ENCODE measurements around the gene KCND3. TPM values are rescaled to one million over a fixed set of nuclear protein-coding genes. Genes with fewer than 3 reads are reported as not detected.

Gene KCND3
- total and polyA plus RNA-seq, 2 of the 4 experiments (the other 2 are of a cell fraction): under 0.01 to 0.03 TPM

GRCh38 chr1:111734856-111735255 lies 254.6 kb downstream of the KCND3 start:
- dilution Hi-C loops (cut with HindIII; ENCODE audit: low sequenced_read_pairs, unreplicated experiment) (no loop called here), in situ Hi-C loops (cut with MboI; ENCODE audit: low sequenced_read_pairs) (no loop called here), intact Hi-C loops (cut with micrococcal nuclease) (no loop called here)
- no peak overlapping the region for H3K9ac ChIP-seq (ENCODE audit: low read depth, low read length)
- H3K4me2 ChIP-seq (ENCODE audit: low read depth, low read length): no peak overlapping the region
- no peak overlapping the region for H2AK9ac ChIP-seq (replicated peaks; ENCODE audit: low read depth, low read length, poor library complexity)
- peaks cover 5% of the 10 kb centered on the region; the same call in 1 of the 2 replicates for H4K20me1 ChIP-seq (ENCODE audit: insufficient read depth, low read length)
- peak overlapping the region; percentile 46; the same call in 1 of the 2 replicates for H2BK120ac ChIP-seq (ENCODE audit: low read depth, low read length)
- H2AFZ ChIP-seq (replicated peaks; ENCODE audit: low read length, poor library complexity): no peak overlapping the region
- no peaks in the 10 kb centered on the region for H3K27me3 ChIP-seq (ENCODE audit: control insufficient read depth, insufficient read depth, low read length)
- H2BK15ac ChIP-seq (ENCODE audit: low read depth, low read length): 0 out of 3 replicates have a peak overlapping the region, but pooled peaks have one; percentile 0
- no peak overlapping the region for H2BK5ac ChIP-seq (ENCODE audit: low read depth, low read length, poor library complexity, severe bottlenecking)
- peak overlapping the region; percentile 36; the same call in 1 of the 2 replicates for H3K14ac ChIP-seq (replicated peaks; ENCODE audit: low read depth, low read length)
- H4K8ac ChIP-seq (ENCODE audit: low read depth in 2 of 2, low read length in 2 of 2): no peak overlapping the region
- peaks cover 32% of the 10 kb centered on the region for H3K9me1 ChIP-seq (ENCODE audit: insufficient read depth, low read length)
- POLR2A ChIA-PET (ENCODE audit: unreplicated experiment): no interaction called here
- 90% methylated on average over 2 of the region's 3 CpGs; no CpG with 5 or more reads in 1 of the 2 experiments for WGBS, 2 experiments (ENCODE audit: extremely low coverage in 2 of 2, insufficient read length in 1 of 2)
- TF ChIP-seq RAD21 (IDR thresholded peaks at IDR 0.05; ENCODE audit: low read length) (no peak), SMC3 (IDR thresholded peaks at IDR 0.05; ENCODE audit: low read depth, low read length) (no peak), MAZ (IDR thresholded peaks at IDR 0.05; ENCODE audit: borderline replicate concordance, low read depth, low read length) (no peak), FOS (IDR thresholded peaks at IDR 0.05; ENCODE audit: low read depth, low read length) (no peak), MAFK (IDR thresholded peaks at IDR 0.05; ENCODE audit: low read depth, low read length) (no peak), POLR2A (IDR thresholded peaks at IDR 0.05; ENCODE audit: low read depth, low read length) (no peak), BHLHE40 (IDR thresholded peaks at IDR 0.05; ENCODE audit: low read depth, low read length) (no peak), CHD1 (IDR thresholded peaks at IDR 0.05; ENCODE audit: low read depth, low read length) (no peak), ELK1 (IDR thresholded peaks at IDR 0.05; ENCODE audit: borderline replicate concordance, low read depth, low read length) (no peak), MXI1 (IDR thresholded peaks at IDR 0.05; ENCODE audit: borderline replicate concordance, low read depth, low read length) (no peak), USF2 (IDR thresholded peaks at IDR 0.05; ENCODE audit: low read depth, low read length) (no peak), CEBPB (IDR thresholded peaks at IDR 0.05; ENCODE audit: low read depth, low read length) (no peak), CTCF (conservative IDR thresholded peaks at IDR 0.05; ENCODE audit: low read depth, low read length) (no peak), NFE2L2 (IDR thresholded peaks at IDR 0.05; ENCODE audit: low read depth, low read length) (no peak), RFX5 (IDR thresholded peaks at IDR 0.05; ENCODE audit: low read depth, low read length) (no peak), RCOR1 (IDR thresholded peaks at IDR 0.05; ENCODE audit: insufficient replicate concordance, low read length) (no peak)
- peak overlapping the region; percentile 44; the same call in 1 of the 2 replicates for H2AK5ac ChIP-seq (ENCODE audit: low read depth, low read length)
- DNase-seq (no peak), ATAC-seq (ENCODE audit: low read depth) (no peak)
- H3K79me1 ChIP-seq (ENCODE audit: low read depth in 1 of 2, low read length in 2 of 2): peaks cover 18 to 74% of the 10 kb centered on the region in 2 experiments; a peak in 2 of 4 replicates
- peaks cover 35% of the 10 kb centered on the region for H3K4me1 ChIP-seq (ENCODE audit: control insufficient read depth, insufficient read depth, low read length)
- H4K5ac ChIP-seq (ENCODE audit: low read depth, low read length): no peak overlapping the region
- no TSS peak for BruUV-seq (replicated peaks)
- no peaks in the 10 kb centered on the region for H3K9me3 ChIP-seq (ENCODE audit: control insufficient read depth, insufficient read depth, low read length)
- no peak overlapping the region for H3K56ac ChIP-seq (ENCODE audit: extremely low read depth, insufficient read depth, low read length)
- no peak overlapping the region for H3K27ac ChIP-seq (ENCODE audit: insufficient read depth, low read length)
- H2BK20ac ChIP-seq (ENCODE audit: low read depth, low read length): no peak overlapping the region
- CTCF ChIA-PET: no interaction called here
- H3K4me3 ChIP-seq (ENCODE audit: insufficient read depth, low read depth, low read length): no peak overlapping the region
- no peak overlapping the region for H3K18ac ChIP-seq (ENCODE audit: low read depth, low read length)
- H3K36me3 ChIP-seq (ENCODE audit: control insufficient read depth, insufficient read depth, low read length): no peaks in the 10 kb centered on the region
- 0 out of 2 replicates have a peak overlapping the region, but pooled peaks have one; percentile 46 for H3K23ac ChIP-seq (ENCODE audit: low read depth, low read length)
- H3K4ac ChIP-seq (ENCODE audit: low read depth, low read length): no peak overlapping the region
- H4K91ac ChIP-seq (ENCODE audit: insufficient read depth, low read depth, low read length): no peak overlapping the region

Data from IMR-90 (cell line).